Sigmoid colon (tissue), 7 donors: Measurements from ENCODE around the gene ACE. TPM values are rescaled to one million over a fixed set of nuclear protein-coding genes. Genes with fewer than 3 reads are reported as not detected.

Experiments
- DNase-seq: peaks from one replicate; pipeline ENCODE4 v3.0.0-alpha.2; 2019
- H3K27ac ChIP-seq, 4 donors: fragments of 200-600 bp; sonication (generic); one replicate each; pipeline ENCODE4 v1.5.1; 2016 to 2019; ENCODE audit warnings: mild to moderate bottlenecking in 1 of 4
- H3K27me3 ChIP-seq, 3 donors: fragments of 200-600 bp; sonication (generic); one replicate each; pipeline ENCODE4 v1.5.1; 2019; ENCODE audit warnings: mild to moderate bottlenecking in 1 of 3
- H3K36me3 ChIP-seq, 4 donors: fragments of 200-600 bp; sonication (generic); one replicate each; pipeline ENCODE4 v1.5.1; 2016 to 2019
- H3K4me1 ChIP-seq, 4 donors: fragments of 200-600 bp; sonication (generic); one replicate each; pipeline ENCODE4 v1.5.1; 2017 to 2019
- H3K4me3 ChIP-seq, 4 donors: fragments of 200-600 bp; sonication (generic); one replicate each; pipeline ENCODE4 v1.5.1; 2017 to 2019; ENCODE audit warnings: mild to moderate bottlenecking in 2 of 4, moderate library complexity in 1 of 4
- H3K9me3 ChIP-seq, 4 donors: fragments of 200-600 bp in 3 of 4; sonication (generic) in 3 of 4; one replicate each; pipeline versions ENCODE4 v1.5.1 to v1.6.1; 2013 to 2019
- CTCF ChIP-seq, 4 experiments: fragments of 450-650 bp in 3 of 4; fragments of 200-600 bp in 1 of 4; IDR thresholded peaks; one replicate each; pipeline ENCODE4 v1.5.1; 2016 to 2019; ENCODE audit warnings: antibody characterized with exemption in 4 of 4, mild to moderate bottlenecking in 3 of 4, moderate library complexity in 2 of 4
- EP300 ChIP-seq, 4 donors: sonication (generic); formaldehyde crosslinking; IDR thresholded peaks; one replicate each; pipeline ENCODE4 v1.6.1; 2017; ENCODE audit warnings: antibody characterized with exemption in 4 of 4
- POLR2A ChIP-seq, 2 donors: fragments of 450-650 bp; IDR thresholded peaks; one replicate each; pipeline ENCODE4 v1.6.1; 2016; ENCODE audit warnings: antibody characterized with exemption in 2 of 2, mild to moderate bottlenecking in 2 of 2, moderate library complexity in 2 of 2
- POLR2AphosphoS5 ChIP-seq, 4 donors: sonication (generic); formaldehyde crosslinking; IDR thresholded peaks; one replicate each; pipeline ENCODE4 v1.6.1; 2017; ENCODE audit warnings: antibody characterized with exemption in 4 of 4
- WGBS, 2 donors: extraction: QIAGEN DNeasy Blood & Tissue Kit; methylation state at CpG; one replicate each; pipeline ENCODE4 v1.1.7; 2013; 5-methylcytosine and 5-hydroxymethylcytosine counted together
- intact Hi-C: fragments of 100-400 bp; cut with DNase I; formaldehyde crosslinking; loops from one replicate; pipeline ENCODE4 v1.15.1; 2023
- polyA plus RNA-seq, 3 donors: library from polyadenylated mRNA; stranded (reverse); fragments of 200-250 nt; gene quantifications; one replicate each; pipeline ENCODE4 v1.2.3, GENCODE V29; 2013
- total RNA-seq, 4 donors: library from RNA; depleted of rRNA; stranded (reverse); fragments of >200 nt; gene quantifications; one replicate each; pipeline ENCODE4 v1.1.0, GENCODE V29; 2016
- donor health status: healthy with polysubstance abuse.
- donor health status: Bipolar disorder and iron deficiency.
- donor health status: healthy.

The ACE gene
- total and polyA plus RNA-seq, 7 donors, result 1.4 to 24.9 (median 2.5) TPM

GRCh38 chr17:63496663-63497400, 20.0 kb downstream of the ACE start:
- Histone ChIP-seq H3K36me3 (no peaks in the 10 kb centered on the region), H3K27me3 (peaks cover 0 to 11% (median 0%) of the 10 kb centered on the region in 3 donors), H3K4me1 (no peaks in the 10 kb centered on the region), H3K4me3 (no peak overlapping the region), H3K27ac (no peak overlapping the region), H3K9me3 (no peaks in the 10 kb centered on the region)
- WGBS, 2 donors, result 91 to 93% methylated on average over 36 of the region's 36 CpGs
- no peak for DNase-seq
- intact Hi-C loops, result no loop called here
- TF ChIP-seq POLR2AphosphoS5 (IDR thresholded peaks at IDR 0.05) (no peak), CTCF (IDR thresholded peaks at IDR 0.05) (no peak), EP300 (IDR thresholded peaks at IDR 0.05) (no peak)

GRCh38 chr17:63497708-63498483, 21.0 kb downstream of the ACE start:
- H3K9me3 ChIP-seq, result no peaks in the 10 kb centered on the region
- WGBS, 2 donors, result 65 to 77% methylated on average over 16 of the region's 16 CpGs
- no peaks in the 10 kb centered on the region for H3K4me1 ChIP-seq
- no peak overlapping the region for H3K27ac ChIP-seq
- no peak overlapping the region for H3K4me3 ChIP-seq
- no peaks in the 10 kb centered on the region for H3K36me3 ChIP-seq
- intact Hi-C loops, result no loop called here
- no peak for DNase-seq
- TF ChIP-seq POLR2AphosphoS5 (IDR thresholded peaks at IDR 0.05), result no peak
- no peak for TF ChIP-seq CTCF (IDR thresholded peaks at IDR 0.05)
- TF ChIP-seq POLR2A (IDR thresholded peaks at IDR 0.05), result no peak
- TF ChIP-seq EP300 (IDR thresholded peaks at IDR 0.05), result no peak
- peaks cover 0 to 14% (median 0%) of the 10 kb centered on the region in 3 donors for H3K27me3 ChIP-seq

- Histone ChIP-seq H3K4me1 (no peaks in the 10 kb centered on the region), H3K9me3 (no peaks in the 10 kb centered on the region), H3K27me3 (peaks cover 0 to 14% (median 0%) of the 10 kb centered on the region in 3 donors), H3K27ac (no peak overlapping the region), H3K4me3 (no peak overlapping the region), H3K36me3 (no peaks in the 10 kb centered on the region)
- no peak for TF ChIP-seq POLR2A (IDR thresholded peaks at IDR 0.05)
- TF ChIP-seq EP300 (IDR thresholded peaks at IDR 0.05), result no peak
- no peak for TF ChIP-seq CTCF (IDR thresholded peaks at IDR 0.05)
- no peak for TF ChIP-seq POLR2AphosphoS5 (IDR thresholded peaks at IDR 0.05)
- no peak for DNase-seq
- 80 to 83% methylated on average over 9 of the region's 9 CpGs for WGBS, 2 donors
- intact Hi-C loops, result no loop called here
These were observed 21.9 kb downstream of the ACE start for GRCh38 chr17:63498626-63499195.

GRCh38 chr17:63500543-63501390, 23.9 kb downstream of the ACE start:
- no peak for TF ChIP-seq POLR2AphosphoS5 (IDR thresholded peaks at IDR 0.05)
- no peak for TF ChIP-seq EP300 (IDR thresholded peaks at IDR 0.05)
- no peak for TF ChIP-seq POLR2A (IDR thresholded peaks at IDR 0.05)
- TF ChIP-seq CTCF (IDR thresholded peaks at IDR 0.05), result no peak
- 71 to 74% methylated on average over 14 of the region's 14 CpGs for WGBS, 2 donors
- H3K27me3 ChIP-seq, result peaks cover 0 to 28% (median 0%) of the 10 kb centered on the region in 3 donors

More at GRCh38 chr17:63500543-63501390, 23.9 kb downstream of the ACE start:
- Histone ChIP-seq H3K36me3 (no peaks in the 10 kb centered on the region), H3K27ac (no peak overlapping the region), H3K9me3 (no peaks in the 10 kb centered on the region), H3K4me1 (no peaks in the 10 kb centered on the region), H3K4me3 (no peak overlapping the region)
- intact Hi-C loops, result no loop called here
- no peak for DNase-seq
